Astrocyte of the spinal cord (primary cell): ENCODE data around the gene PATJ.

Experiments
- DNase-seq: peaks from one replicate; pipeline ENCODE4 v3.0.0; 2011; ENCODE audit warnings: low read depth, low spot score
- H3K4me3 ChIP-seq: 2 replicates; pipeline ENCODE4 v1.5.1; 2011; ENCODE audit warnings: low read depth, mild to moderate bottlenecking, low read length, moderate library complexity
- in situ Hi-C: cut with HindIII; loops from 2 replicates; pipeline ENCODE4 v1.10.0; 2017; ENCODE audit warnings: low sequenced_read_pairs
- TF ChIP-seq, protein P1 (sequence below): IDR thresholded peaks from 2 replicates; pipeline ENCODE4 v1.5.1; 2012; ENCODE audit warnings: low read depth, mild to moderate bottlenecking, low read length, inconsistent platforms

PATJ gene

DNA sequence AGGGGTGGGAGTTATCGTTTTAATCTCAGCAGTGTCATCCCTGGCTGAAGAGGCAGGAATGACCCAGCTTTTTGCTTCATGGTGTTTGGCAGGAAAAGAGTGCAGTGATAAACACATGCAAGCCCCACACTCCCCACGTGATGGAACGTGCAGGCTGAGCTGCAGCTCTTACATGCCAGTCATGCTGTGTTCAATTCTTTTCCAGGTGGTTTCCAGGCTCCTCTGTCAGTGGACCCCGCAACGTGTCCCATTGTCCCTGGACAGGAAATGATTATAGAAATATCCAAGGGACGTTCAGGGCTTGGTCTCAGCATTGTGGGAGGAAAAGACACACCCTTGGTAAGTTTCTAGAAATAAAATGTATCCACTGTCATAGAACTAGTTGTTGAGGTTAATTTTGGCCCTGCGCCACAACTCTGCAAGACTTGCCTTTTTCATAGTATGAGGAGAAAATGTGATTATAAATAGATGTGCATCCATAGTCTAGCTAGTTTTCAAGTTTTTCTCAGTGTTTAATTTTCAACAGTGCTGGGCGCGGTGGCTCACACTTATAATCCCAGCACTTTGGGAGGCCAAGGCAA lies 342.1 kb downstream of the PATJ start:
- no peak overlapping the region for H3K4me3 ChIP-seq
- in situ Hi-C loops = no loop called here
- peak; percentile 46 for DNase-seq
- TF ChIP-seq, protein P1, sequence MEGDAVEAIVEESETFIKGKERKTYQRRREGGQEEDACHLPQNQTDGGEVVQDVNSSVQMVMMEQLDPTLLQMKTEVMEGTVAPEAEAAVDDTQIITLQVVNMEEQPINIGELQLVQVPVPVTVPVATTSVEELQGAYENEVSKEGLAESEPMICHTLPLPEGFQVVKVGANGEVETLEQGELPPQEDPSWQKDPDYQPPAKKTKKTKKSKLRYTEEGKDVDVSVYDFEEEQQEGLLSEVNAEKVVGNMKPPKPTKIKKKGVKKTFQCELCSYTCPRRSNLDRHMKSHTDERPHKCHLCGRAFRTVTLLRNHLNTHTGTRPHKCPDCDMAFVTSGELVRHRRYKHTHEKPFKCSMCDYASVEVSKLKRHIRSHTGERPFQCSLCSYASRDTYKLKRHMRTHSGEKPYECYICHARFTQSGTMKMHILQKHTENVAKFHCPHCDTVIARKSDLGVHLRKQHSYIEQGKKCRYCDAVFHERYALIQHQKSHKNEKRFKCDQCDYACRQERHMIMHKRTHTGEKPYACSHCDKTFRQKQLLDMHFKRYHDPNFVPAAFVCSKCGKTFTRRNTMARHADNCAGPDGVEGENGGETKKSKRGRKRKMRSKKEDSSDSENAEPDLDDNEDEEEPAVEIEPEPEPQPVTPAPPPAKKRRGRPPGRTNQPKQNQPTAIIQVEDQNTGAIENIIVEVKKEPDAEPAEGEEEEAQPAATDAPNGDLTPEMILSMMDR = no peak

DNA sequence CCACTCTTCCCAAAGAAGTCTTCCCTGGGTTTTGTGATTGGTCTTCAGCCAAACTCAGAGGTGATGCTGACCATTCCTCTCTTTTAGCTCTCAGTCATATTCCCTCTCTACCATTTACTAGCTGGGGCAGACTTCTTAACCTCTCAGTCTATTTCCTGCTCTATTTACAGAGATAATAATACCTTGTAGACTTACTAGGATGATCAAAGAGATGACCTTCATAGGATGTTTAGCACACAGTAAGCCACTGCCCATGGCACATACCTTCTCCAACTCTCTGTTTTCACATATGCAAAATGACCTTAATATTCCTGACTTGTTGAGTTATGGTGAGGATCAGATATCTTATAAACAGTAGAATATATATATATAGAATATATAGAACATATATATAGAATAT lies 346.2 kb downstream of the PATJ start:
- TF ChIP-seq, protein P1 = no peak
- H3K4me3 ChIP-seq = no peak overlapping the region
- DNase-seq = no peak
- in situ Hi-C loops = no loop called here

DNA sequence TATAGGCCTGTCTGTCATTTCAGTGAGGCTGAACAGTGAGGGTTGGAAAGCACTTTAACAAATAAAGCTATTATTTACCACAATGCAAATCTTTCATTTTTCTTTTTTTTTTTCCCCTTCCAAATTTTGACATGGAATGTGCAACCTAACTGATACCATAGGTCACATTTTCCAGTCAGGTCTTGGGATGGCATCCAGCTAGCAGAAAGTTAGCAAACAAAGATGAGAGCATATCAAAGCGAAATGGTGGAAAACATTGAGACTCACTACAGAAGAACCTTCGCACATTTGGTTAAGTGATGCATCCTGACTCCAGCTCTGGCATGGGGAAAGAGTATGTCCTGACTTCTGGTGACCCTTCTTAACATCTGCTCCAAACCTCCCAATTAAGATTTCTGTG lies 347.3 kb downstream of the PATJ start:
- no peak for DNase-seq
- TF ChIP-seq, protein P1 = no peak
- no peak overlapping the region for H3K4me3 ChIP-seq
- in situ Hi-C loops = no loop called here

DNA sequence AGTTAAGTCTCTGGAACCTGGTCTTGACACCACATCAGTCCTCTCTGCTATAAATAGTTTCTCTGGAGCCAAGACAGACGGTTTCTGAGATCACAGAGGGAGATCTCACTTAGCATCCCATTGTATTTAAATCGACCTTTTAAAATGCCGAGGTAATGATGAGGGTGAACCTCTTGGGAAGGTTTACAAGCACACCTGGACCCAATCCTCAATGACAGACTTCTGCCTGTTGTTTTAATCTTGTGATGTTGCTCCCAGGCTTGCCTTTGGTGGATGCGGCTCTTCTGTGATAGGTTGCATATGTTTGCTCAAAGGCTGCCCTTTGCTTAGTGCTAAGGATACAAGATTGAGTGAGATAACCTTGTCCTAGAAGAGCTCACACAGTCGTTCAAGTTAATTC lies 347.7 kb downstream of the PATJ start:
- in situ Hi-C loops = no loop called here
- no peak for DNase-seq
- TF ChIP-seq, protein P1 = no peak

GRCh38 chr1:62092110-62092509 lies 349.8 kb downstream of the PATJ start:
- H3K4me3 ChIP-seq = no peak overlapping the region
- in situ Hi-C loops = no loop called here
- DNase-seq = no peak
- TF ChIP-seq, protein P1 = no peak

More for the DNA sequence above, 347.7 kb downstream of the PATJ start:
- no peak overlapping the region for H3K4me3 ChIP-seq

GRCh38 chr1:62093261-62093660 lies 351.0 kb downstream of the PATJ start:
- H3K4me3 ChIP-seq = no peak overlapping the region
- peak; percentile 55 for DNase-seq
- TF ChIP-seq, protein P1 = no peak
- in situ Hi-C loops = no loop called here

- DNase-seq = no peak
- H3K4me3 ChIP-seq = no peak overlapping the region
- in situ Hi-C loops = no loop called here
- TF ChIP-seq, protein P1 = no peak
These were observed 355.2 kb downstream of the PATJ start for GRCh38 chr1:62097464-62097863.
